GM10266 (cell line): ENCODE data around the gene RAB37.

ENCODE experiments used
- DNase-seq: peaks from one replicate; pipeline ENCODE4 v3.0.0; 2012; ENCODE audit errors: extremely low spot score
- CTCF ChIP-seq: IDR thresholded peaks from 2 replicates; pipeline ENCODE4 v1.5.1; 2012; ENCODE audit warnings: mild to moderate bottlenecking, low read depth; ENCODE audit not compliant: control insufficient read depth, insufficient read depth; ENCODE audit errors: missing control alignments

RAB37 gene

GRCh38 chr17:74786431-74787055 is 49.5 kb downstream of the RAB37 start:
- no peak for TF ChIP-seq CTCF
- DNase-seq, result no peak

- no peak for TF ChIP-seq CTCF
- no peak for DNase-seq
Observed at GRCh38 chr17:74790161-74791058, 53.4 kb downstream of the RAB37 start.

- DNase-seq, result no peak
- no peak for TF ChIP-seq CTCF
Observed at GRCh38 chr17:74792586-74793105, 55.6 kb downstream of the RAB37 start.

- no peak for DNase-seq
- no peak for TF ChIP-seq CTCF
Observed at GRCh38 chr17:74795327-74796020, 58.4 kb downstream of the RAB37 start.

GRCh38 chr17:74796211-74796610 is 59.2 kb downstream of the RAB37 start:
- TF ChIP-seq CTCF, result no peak
- no peak for DNase-seq

GRCh38 chr17:74796866-74797265 is 59.8 kb downstream of the RAB37 start:
- no peak for DNase-seq
- TF ChIP-seq CTCF, result no peak
